NCI-H128 (cell line): Measurements from ENCODE around the gene WBP1.
A peak's percentile ranks its signal among the peaks of the same experiment; 100 is the strongest.
"Not testable (repeated sequence)": the region's sequence is repeated elsewhere in the genome, so short reads cannot be mapped to it uniquely, and the experiment has no call there.

ENCODE experiments used
- DNase-seq: peaks from one replicate; lab custom pipeline; 2025; ENCODE audit not compliant: unreplicated experiment; lab: John Stamatoyannopoulos, UW

Gene WBP1

DNA sequence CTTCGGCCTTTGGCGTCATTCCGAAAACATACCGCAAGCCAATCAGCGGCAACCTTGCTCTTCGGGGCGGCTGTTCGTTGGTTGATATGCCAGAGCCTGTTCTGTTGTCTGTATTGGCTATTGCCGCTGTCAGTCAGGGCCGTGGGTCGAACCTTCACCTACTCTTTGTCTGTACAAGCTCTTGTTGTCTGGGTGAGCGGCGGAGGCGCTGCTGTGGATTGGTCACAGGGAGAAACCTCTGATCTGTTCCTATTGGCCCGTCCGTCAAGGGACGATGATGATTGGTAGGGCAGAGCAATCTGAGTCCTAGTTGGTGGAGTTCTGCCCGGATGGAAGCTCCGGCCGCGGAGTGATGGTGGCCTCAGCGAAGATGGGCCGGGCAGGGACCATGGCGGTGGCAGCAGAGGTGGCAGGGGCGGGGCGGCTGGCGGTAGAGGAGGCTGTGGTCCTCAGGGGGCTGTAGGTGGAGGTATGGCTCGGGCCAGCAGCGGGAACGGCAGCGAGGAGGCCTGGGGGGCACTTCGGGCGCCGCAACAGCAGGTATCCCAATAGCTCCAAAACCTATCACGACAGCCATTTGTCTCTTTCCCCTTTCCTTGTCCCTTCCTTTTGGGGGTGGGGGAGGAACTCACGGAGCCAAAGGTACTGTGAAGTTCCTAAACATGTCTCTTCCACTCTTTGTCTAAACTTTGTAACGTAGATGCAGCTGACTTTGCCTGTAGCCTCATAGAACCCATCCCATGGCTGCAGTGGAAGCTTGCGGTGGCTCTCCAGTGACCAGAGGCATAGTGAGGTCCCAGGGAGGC lies at the start of gene WBP1:
WBP1 (plus strand) TSS at position 307 of the 806 bp plus-strand sequence; CDS start at position 472, 165 bp downstream.
- peak; percentile 98 for DNase-seq

DNA sequence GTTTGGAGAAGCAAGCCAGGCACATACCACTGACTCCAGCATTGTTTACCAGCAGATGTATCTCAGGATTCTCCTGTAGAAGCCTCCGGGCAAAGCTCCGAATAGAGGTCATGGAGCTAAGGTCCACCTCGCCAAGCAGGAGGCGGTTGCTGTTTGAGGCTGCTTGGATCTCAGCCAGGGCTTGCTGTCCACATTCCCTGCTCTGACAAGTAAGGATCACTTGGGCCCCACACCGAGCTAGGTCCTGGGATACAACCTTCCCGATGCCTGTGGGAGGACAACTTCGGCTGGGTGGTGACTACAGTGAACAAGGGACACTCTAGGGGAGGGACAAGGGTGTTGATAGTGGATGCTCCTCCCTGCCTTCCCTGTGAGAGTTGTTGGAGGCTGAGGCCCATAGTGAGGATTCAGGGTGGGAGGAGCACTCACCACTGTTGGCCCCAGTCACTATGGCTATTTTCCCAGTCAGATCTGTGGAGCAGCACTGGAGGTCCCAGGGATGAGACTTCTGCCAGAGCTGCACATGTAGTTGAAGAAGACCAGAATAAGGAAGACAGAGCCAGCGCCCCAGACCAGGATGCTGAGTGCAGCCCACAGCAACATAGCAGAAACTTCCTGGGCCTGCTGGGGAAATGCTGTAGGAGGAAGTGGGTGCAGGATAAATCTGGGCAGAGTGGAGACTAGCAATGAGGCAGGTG lies 45.1 kb upstream of the WBP1 start:
- no peak for DNase-seq

DNA sequence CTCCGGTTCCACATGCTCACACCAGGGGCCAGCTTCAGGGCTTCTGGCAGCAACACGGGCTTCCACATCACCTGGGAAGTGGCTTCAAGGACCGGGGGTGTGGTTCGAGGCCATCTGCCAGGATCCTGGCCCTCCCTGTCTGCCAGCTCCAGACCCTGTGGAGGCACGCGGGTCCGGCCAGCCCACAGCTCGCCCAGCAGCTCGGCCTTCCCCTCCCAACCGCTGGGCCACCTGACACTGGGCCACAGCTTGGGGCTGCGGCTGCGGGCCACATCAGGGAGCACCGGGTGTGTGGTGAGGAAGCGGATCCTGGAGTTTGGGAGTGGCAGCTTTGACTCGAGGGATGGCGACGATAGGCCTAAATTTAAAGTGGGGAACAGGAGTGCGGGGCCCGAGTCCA lies 43.8 kb upstream of the WBP1 start:
- DNase-seq, result no peak

DNA sequence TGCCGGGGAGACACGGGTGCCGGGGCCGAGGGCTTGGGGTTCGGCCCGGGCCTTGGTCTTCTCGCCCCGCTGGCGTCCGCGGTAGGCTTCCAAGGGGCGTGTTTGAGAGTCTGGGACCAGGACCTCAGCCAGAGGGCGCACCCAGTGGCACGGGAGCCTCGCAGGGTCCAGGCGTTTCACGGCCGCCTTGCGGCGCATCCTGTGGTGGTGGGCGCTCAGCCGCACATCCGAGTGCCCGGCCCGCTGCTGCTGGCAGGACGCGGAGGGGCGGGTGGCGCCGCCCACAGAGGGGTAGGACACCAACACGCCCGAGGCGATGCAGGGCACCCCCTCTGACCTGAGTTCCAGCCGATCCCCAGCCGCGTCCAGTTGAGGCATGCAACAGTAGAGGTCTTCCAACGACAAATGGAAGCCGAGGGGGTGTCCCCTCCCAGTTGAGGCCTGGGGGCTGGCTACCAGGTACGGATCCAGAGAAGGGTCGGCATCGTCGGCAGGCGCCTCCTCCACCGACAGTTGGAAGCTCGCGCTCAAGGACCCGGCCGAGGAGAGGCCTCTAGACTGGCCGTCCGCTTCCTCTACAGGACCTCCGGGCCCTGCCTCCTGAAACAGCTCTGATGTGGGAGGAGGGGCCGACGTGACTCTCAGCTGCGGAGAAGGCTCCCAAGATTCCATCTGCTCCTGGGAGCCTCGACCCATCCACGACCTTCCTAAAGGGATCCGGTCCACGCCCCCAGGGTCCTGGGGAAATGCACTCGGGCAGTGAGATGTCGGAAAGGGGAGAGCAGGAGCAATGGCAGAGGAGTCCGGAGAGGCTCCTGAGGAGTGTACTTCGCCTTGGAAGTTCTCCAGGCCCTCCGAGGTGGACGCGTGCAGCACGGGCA lies 43.1 kb upstream of the WBP1 start:
- DNase-seq, result no peak

DNA sequence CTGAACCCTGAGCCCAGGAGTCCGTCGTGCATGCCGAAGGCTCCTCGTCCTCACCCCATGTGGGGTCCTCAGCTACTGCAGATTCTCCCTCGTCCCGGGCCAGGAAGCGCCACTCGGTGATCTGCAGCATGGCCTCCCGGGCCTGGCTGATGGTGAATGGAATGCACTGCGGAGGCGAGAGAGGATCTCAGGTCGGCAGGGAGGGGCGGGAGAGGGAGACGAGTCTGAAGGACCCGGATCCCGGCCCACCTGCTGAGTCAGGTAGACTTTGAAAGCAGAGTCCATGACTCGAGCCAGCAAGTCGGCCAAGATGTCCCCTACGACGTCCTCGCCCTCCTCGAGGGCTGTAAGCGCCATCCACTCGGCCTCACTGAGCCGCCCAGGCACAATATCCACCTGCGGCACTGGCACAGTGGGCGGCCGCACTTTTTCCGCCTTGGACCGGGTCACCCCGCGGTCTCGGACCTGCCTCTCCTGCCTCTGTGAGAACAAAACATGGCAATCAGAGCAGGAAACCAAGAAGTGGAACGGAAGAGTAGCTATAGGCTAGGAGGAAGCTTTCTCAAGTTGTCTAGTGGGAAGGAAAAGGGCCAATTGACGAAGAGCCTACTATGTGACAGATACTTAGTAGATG lies 42.4 kb upstream of the WBP1 start:
- DNase-seq, result no peak

DNA sequence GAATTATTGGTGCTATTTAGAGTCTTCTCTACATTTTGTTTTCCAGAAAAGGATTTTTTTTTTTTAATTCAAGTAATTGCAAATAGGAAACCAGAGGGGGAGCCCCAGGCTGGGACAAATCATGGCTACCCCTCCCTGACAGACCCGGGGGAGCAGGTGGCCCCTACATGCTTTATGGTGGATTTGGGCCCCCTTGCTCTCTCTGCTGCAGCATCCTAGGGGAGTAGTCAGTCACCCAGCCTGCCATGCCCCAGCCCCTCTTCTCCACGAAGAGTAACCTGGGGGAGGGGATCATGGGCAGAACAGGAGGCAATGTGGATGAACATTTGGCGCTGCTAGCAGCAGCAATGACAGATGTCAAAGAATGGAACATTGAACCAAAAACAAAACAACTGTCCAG lies 41.5 kb upstream of the WBP1 start:
- no peak for DNase-seq

DNA sequence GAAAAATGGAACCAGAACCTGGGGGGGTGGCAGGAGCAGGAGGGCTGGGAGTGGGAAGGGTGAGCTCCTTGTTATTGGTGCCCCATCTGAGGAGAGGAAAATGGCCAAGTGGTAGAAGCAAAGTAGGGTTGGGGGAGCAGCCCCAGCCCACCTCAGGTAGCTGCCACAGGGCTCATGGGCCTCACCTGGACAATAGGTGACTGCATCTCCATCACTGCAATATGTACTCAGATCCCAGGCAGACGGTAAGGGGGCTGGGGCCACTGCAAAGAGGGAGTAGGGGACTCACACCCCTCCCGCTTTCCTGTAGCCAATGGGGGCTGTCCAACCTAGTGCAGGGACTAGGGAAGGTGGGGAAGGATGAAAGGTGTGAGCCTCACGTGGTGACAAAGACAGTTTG lies 41.0 kb upstream of the WBP1 start:
- DNase-seq, result no peak

DNA sequence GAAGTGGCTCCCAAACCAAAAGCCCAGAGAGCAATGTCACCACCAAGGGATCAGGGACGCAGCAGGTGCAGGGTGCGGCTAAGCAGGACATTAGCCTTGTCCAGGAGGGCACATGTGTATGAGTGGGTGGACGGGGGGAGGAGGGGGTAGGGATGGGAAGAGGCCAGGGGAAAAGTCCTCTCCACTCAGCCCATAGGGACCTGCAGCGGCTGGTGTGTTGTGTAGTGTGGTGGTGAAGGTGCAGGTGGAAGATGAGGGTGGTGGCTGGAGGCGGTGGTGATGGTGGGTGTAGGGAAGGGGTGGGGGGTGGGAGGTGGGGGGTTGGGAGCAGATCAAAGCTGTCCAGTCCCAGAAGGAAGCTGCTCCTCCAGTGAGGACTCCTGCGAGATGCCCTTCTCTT lies 40.5 kb upstream of the WBP1 start:
- DNase-seq, result no peak

DNA sequence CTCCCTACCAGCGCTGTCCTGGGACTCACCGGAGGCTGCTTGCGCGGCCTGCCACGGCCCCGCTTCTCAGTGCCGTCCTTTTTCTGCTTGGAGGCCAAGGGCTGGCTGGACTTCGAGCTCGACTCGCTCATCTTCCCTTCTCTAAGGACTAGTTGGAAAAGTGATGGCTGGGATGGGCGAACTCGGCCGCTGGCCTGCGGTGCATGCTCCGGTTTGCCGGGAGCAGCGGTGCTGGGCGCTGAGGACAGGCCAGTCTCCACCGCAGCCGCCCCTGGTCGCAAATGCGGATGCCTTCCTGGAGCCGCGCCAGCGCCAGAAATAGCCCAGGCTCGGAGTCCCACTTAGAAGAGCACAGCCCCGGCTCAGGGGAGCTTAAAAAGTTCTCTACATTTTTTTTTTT lies 39.9 kb upstream of the WBP1 start:
- DNase-seq, result no peak

DNA sequence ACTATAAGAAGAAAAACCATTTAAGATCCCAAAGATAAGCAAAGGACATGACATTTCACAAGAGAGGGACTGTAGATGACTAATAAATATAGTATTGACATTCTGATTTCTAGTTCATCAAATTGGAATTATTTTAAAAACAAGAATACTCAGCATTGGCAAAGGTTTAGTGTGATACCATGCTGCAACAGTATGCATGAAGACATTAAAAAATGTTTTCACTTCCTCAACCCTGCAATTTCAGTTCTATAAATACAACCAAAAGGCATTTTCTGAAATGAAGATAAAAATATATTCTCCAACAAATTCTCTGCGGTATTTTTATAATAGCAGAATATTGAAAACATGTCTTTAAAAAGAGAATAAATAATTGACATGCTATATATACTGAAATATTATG lies 38.9 kb upstream of the WBP1 start:
- no peak for DNase-seq

DNA sequence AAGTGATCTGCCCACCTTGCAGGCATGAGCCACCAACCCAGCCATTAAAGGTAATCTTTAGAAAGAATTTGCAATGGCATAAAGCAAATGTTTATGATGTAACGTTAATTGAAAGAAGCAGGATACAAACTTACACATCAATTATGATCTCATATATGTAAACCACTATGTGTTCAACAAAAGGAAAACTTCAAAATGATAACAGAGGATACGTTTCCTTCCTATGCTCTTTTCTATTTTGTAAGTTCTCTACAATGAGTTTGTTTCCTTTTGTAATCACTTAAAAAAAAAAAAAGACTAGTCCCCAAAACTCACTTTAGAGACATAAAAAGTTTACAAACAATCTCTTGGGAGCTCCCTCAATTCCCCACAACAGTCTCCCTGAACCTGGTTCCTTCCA lies 38.2 kb upstream of the WBP1 start:
- DNase-seq, result no peak

DNA sequence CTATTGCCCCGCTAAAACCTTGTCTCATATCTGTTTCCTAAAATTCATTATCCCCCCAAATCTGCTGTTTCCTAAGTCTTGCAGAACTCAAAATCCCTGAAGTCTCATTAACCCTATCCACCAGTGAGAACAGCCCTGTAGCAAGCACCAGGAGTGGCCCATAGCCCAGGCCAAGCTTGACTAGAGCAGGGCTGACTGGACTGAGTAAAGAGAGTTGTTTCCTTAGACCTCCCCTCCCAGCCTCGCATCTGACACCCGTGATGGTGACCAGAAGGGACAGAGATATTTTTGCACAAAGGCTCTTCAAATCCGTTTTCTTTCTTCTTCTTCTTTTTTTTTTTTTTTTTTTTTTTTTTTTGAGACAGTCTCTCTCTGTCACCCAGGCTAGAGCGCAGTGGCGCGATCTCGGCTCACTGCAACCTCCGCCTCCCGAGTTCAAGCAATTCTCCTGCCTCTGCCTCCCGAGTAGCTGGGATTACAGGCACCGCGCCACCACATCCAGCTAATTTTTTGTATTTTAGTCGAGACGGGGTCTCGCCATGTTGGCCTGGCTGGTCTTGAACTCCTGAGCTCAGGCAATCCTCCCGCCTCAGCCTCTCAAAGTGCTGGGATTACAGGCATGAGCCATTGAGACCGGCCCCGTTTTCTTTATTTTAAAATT lies 37.7 kb upstream of the WBP1 start:
- DNase-seq, result not testable (repeated sequence)

DNA sequence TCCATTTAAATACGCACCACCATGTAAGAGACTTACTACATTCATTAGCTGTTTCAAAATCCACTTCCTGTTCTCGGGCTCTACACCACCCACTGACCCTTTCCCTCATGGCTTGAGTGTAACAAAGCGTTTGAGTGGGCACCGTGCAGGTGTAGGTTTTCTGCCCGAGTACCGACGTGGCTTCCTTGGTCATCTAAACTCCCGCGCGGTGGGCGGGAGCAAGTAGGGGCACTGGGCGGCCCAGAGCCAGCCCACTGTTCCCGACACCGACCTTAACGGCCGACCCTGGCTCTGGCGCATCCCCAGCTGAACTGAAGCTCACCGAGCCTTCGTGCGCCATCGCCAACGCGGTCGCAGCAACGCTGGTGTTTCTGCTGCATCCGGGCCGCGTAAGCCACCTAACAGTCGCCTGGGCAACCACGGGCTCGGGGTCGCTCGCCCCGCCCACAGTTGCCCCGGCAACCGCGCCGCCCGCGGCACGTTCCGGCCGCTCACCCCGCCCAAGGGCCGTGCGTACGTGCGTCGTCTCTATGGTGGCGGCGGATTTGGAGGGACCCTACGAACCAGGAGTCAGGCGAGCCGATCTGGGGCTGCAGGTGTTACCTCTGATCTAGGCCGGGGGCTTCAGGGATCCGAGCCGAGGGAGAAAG lies 36.9 kb upstream of the WBP1 start, which contains the start of the genes C2orf81 and WDR54:
C2orf81 (minus strand) TSS at position 399 of the 650 bp plus-strand sequence; CDS start at position 340, 59 bp downstream.
WDR54 (plus strand) TSS at position 510 of the 650 bp plus-strand sequence. CDS start 424 bp downstream, outside the sequence.
- DNase-seq, result peak; percentile 91

DNA sequence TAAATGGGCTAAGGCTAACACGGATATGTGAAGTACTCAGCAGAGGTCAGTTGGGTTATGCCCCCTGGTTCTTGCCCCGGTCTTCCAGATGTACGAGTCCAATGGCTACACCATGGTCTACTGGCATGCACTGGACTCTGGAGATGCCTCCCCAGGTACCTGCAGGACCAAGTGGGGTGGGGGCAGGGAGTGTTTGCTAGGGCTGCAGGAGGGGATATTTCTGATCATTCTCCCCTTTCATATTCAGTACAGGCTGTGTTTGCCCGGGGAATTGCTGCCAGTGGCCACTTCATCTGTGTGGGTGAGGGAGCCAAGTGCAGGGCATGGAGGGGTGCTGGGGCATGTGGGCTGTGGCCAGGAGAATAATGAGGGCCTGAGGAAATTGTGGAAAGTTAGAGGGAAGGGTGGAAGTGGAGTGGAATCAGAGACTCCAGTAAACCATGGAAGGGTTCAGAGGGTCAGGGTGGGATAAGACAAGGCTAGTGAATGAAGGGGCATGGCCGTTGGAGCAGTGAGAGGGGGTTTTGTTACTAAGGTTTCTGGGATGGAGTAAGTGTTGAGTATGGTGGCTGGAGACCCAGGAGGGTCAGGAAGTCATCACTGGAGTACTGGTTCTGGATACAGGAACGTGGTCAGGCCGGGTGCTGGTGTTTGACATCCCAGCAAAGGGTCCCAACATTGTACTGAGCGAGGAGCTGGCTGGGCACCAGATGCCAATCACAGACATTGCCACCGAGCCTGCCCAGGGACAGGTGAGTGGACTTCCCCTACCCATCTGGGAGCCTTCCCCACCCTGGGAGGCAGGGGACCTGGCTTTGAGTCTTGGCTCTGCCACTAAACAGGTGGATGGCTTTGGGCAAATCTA lies 34.8 kb upstream of the WBP1 start:
- DNase-seq, result no peak

DNA sequence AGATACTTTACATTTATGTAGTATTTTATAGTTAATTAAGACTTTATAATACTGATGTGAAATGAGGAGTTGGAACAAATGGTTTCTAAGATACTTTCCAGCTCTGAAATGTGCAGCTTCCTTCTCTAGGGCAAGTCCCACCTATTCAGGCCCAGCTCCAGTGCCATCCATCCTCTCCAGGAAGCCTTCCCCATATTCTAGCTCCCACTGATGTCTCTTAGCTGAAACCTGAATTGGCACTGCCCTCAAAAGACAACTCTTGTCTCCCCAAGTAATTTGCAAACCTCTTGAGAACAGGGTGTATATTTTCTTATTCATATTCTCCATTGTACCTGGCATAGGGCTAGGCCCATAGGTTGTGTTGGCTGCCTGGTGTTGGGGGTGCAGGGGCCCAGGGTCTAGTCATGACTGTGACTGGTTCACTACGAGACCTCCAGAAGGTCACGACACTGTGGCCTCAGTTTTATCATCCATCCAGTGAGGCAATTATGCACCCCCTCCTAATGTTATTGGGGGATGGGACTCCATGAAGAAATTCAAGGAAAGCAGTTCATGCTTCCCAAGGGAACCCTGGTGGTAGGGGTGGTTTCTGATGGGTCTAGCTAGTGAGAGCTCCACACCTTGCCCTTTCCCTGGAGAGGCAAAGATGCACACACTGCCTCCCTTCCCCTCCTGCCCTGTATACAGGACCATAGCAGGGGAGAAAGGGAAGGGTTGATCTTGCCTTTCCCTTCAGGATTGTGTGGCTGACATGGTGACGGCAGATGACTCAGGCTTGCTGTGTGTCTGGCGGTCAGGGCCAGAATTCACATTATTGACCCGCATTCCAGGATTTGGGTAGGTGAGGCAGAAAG lies 33.9 kb upstream of the WBP1 start:
- no peak for DNase-seq

DNA sequence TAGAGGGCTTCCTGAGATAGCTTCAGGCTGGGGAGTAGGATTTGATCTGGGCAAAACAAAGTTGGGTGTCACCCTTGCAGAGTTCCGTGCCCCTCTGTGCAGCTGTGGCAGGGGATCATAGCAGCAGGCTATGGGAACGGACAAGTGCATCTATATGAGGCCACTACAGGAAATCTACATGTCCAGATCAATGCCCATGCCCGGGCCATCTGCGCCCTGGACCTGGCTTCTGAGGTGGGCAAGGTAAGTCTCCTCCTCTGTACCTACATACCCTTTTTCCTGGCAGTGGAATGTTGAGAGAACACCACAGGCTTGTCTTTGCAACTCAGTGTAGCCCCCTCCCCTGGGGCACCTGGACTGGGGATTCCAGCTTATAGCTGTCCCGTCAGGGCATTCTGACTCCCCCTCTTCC lies 33.2 kb upstream of the WBP1 start:
- no peak for DNase-seq

DNA sequence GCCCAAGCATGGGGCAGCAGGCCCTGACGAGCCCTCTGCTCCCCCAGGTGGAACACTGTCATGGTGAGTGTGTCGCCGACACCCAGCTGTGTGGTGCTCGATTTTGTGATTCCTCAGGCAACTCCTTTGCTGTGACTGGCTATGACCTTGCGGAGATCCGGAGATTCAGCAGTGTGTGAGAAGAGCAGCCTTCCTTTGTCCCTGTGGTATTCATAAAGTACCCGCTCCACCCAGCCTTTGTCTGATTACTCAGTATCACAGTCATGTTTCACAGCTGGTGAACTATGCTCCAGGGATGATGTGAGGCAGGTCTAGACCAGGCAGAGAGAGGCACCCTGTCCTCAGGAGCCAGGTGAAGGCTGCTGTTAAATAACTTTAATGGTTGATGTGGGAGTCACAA lies 32.7 kb upstream of the WBP1 start:
- no peak for DNase-seq

DNA sequence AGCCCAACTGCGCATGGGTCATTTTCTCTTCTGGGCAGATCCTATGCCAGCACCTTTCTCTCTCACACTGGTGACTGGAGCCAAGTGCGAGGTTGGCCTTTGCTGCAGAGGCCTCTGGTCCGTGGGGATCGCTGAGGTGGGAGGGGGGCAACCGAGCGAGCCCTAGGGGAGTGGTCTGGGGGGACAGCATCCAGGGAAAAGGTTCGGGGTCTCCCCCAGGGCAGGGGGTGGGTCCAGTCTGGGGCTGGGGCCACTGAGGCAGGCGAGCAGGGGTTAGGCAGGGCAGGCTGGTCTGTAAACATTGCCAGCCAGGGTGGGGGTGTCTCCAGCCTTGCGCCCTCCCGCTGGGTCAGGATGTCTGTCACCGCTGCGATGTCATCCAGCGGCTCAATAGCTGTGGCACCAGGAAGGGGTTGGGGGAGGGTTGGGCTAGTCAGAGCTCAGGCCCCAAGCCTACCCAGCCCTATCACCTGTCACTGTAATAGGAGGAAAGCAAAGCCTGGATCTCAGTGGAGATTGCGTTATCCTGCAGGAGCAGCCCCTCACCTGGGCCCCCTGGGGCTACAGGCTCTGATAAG lies 32.0 kb upstream of the WBP1 start:
- no peak for DNase-seq
